Astrocyte (in vitro differentiated cells and primary cell): ENCODE measurements around the gene GRB10. TPM values are rescaled to one million over a fixed set of nuclear protein-coding genes. Genes with fewer than 3 reads are reported as not detected.
A peak's percentile ranks its signal among the peaks of the same experiment; 100 is the strongest.

Experiments used
- DNase-seq: peaks from one replicate; pipeline ENCODE4 v3.0.0-alpha.2; 2010; ENCODE audit warnings: low read depth
- FAIRE-seq: peaks from 2 replicates; lab custom pipeline; 2011; peaks lifted over from hg19 to GRCh38; lab: Jason Lieb, UNC
- H2AFZ ChIP-seq: 2 replicates; pipeline ENCODE4 v1.6.0; 2012; ENCODE audit warnings: low read depth, low read length, inconsistent platforms
- H3K27ac ChIP-seq: 2 replicates; pipeline ENCODE4 v1.5.1; 2011; ENCODE audit warnings: low read depth, low read length, inconsistent platforms
- H3K27me3 ChIP-seq: 2 replicates; pipeline ENCODE4 v1.6.0; 2011; ENCODE audit warnings: low read length, inconsistent platforms; ENCODE audit not compliant: insufficient read depth
- H3K36me3 ChIP-seq: 2 replicates; pipeline ENCODE4 v1.5.1; 2011; ENCODE audit warnings: low read length, inconsistent platforms; ENCODE audit not compliant: insufficient read depth
- H3K4me1 ChIP-seq: 2 replicates; pipeline ENCODE4 v1.5.1; 2011; ENCODE audit warnings: low read length, inconsistent platforms; ENCODE audit not compliant: insufficient read depth
- H3K4me2 ChIP-seq: 2 replicates; pipeline ENCODE4 v1.6.0; 2012; ENCODE audit warnings: low read length, inconsistent platforms
- H3K4me3 ChIP-seq: 2 replicates; pipeline ENCODE4 v1.5.1; 2011; ENCODE audit warnings: low read depth, mild to moderate bottlenecking, low read length, inconsistent platforms; ENCODE audit not compliant: insufficient read depth
- H3K79me2 ChIP-seq: 2 replicates; pipeline ENCODE4 v1.6.0; 2012; ENCODE audit warnings: mild to moderate bottlenecking, low read length, inconsistent platforms; ENCODE audit not compliant: insufficient read depth
- H3K9ac ChIP-seq: 2 replicates; pipeline ENCODE4 v1.6.0; 2012; ENCODE audit warnings: mild to moderate bottlenecking, low read length, inconsistent platforms
- H3K9me3 ChIP-seq: 2 replicates; pipeline ENCODE4 v1.5.1; 2012; ENCODE audit warnings: low read depth, mild to moderate bottlenecking, low read length, inconsistent platforms; ENCODE audit not compliant: insufficient read depth
- H4K20me1 ChIP-seq: 2 replicates; pipeline ENCODE4 v1.6.0; 2012; ENCODE audit warnings: low read length, inconsistent platforms; ENCODE audit not compliant: insufficient read depth
- H3K27ac Mint-ChIP-seq: one replicate; pipeline ENCODE4 v1.8.0; 2021; ENCODE audit warnings: mild to moderate bottlenecking, mixed read lengths; ENCODE audit not compliant: unreplicated experiment
- H3K27me3 Mint-ChIP-seq: one replicate; pipeline ENCODE4 v1.8.0; 2021; ENCODE audit warnings: low read depth, mixed read lengths; ENCODE audit not compliant: unreplicated experiment
- H3K36me3 Mint-ChIP-seq: one replicate; pipeline ENCODE4 v1.8.0; 2021; ENCODE audit warnings: low read depth, mixed read lengths; ENCODE audit not compliant: unreplicated experiment
- H3K4me1 Mint-ChIP-seq: one replicate; pipeline ENCODE4 v1.8.0; 2021; ENCODE audit warnings: low read depth, mixed read lengths; ENCODE audit not compliant: unreplicated experiment
- H3K4me3 Mint-ChIP-seq: one replicate; pipeline ENCODE4 v1.8.0; 2021; ENCODE audit warnings: mild to moderate bottlenecking, moderate library complexity, mixed read lengths; ENCODE audit not compliant: unreplicated experiment
- H3K9me3 Mint-ChIP-seq: one replicate; pipeline ENCODE4 v1.8.0; 2021; ENCODE audit warnings: mild to moderate bottlenecking, mixed read lengths; ENCODE audit not compliant: unreplicated experiment
- EZH2 ChIP-seq: IDR thresholded peaks from 2 replicates; pipeline ENCODE4 v1.6.1; 2012; ENCODE audit warnings: mild to moderate bottlenecking, low read length, inconsistent platforms; ENCODE audit not compliant: insufficient read depth
- total RNA-seq: library from RNA; stranded (reverse); gene quantifications from 2 replicates; pipeline ENCODE4 v1.2.1, GENCODE V29; 2021
- TF ChIP-seq, protein P1 (sequence below): IDR thresholded peaks from 2 replicates; pipeline ENCODE4 v1.5.1; 2011; ENCODE audit warnings: low read depth, mild to moderate bottlenecking, inconsistent platforms, low read length, moderate library complexity; ENCODE audit not compliant: insufficient read depth

The GRB10 gene
- total RNA-seq, 1 donor from 2014 or later, result 81.9 TPM

DNA sequence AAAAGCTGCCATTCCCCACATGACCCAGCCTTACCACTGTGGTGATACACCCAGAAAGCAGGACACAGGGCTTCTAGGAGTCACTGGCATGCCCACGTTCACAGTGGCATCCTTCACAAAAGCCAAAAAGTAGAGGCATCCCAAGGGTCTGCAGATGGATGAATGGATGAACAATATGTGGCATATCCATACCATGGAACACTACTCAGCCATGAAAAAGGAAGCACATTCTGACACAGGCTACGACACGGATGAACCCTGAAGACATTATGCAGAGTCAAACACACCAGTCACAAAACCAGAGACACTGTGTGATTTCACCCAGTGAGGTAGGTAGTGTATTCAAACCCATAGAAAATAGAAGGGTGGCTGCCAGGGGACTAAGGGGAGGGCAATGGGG, 112.8 kb downstream of the GRB10 start:
- Histone ChIP-seq H4K20me1 (peaks cover 95% of the 10 kb centered on the region), H2AFZ (no peak overlapping the region), H3K4me2 (no peak overlapping the region), H3K36me3 (peaks cover 17% of the 10 kb centered on the region), H3K79me2 (peaks cover 80% of the 10 kb centered on the region), H3K4me1 (peaks cover 27% of the 10 kb centered on the region), H3K27ac (no peak overlapping the region), H3K27me3 (no peaks in the 10 kb centered on the region), H3K9me3 (no peaks in the 10 kb centered on the region), H3K9ac (no peak overlapping the region), H3K4me3 (no peak overlapping the region)
- Mint-ChIP-seq H3K27me3 (no peaks in the 10 kb centered on the region), H3K9me3 (peaks cover 8% of the 10 kb centered on the region), H3K27ac (no peak overlapping the region), H3K4me1 (peaks cover 15% of the 10 kb centered on the region), H3K4me3 (no peak overlapping the region), H3K36me3 (peaks cover 72% of the 10 kb centered on the region)
- DNase-seq (no peak), FAIRE-seq (no peak)
- TF ChIP-seq, protein P1, sequence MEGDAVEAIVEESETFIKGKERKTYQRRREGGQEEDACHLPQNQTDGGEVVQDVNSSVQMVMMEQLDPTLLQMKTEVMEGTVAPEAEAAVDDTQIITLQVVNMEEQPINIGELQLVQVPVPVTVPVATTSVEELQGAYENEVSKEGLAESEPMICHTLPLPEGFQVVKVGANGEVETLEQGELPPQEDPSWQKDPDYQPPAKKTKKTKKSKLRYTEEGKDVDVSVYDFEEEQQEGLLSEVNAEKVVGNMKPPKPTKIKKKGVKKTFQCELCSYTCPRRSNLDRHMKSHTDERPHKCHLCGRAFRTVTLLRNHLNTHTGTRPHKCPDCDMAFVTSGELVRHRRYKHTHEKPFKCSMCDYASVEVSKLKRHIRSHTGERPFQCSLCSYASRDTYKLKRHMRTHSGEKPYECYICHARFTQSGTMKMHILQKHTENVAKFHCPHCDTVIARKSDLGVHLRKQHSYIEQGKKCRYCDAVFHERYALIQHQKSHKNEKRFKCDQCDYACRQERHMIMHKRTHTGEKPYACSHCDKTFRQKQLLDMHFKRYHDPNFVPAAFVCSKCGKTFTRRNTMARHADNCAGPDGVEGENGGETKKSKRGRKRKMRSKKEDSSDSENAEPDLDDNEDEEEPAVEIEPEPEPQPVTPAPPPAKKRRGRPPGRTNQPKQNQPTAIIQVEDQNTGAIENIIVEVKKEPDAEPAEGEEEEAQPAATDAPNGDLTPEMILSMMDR, result no peak
- no peak for TF ChIP-seq EZH2

DNA sequence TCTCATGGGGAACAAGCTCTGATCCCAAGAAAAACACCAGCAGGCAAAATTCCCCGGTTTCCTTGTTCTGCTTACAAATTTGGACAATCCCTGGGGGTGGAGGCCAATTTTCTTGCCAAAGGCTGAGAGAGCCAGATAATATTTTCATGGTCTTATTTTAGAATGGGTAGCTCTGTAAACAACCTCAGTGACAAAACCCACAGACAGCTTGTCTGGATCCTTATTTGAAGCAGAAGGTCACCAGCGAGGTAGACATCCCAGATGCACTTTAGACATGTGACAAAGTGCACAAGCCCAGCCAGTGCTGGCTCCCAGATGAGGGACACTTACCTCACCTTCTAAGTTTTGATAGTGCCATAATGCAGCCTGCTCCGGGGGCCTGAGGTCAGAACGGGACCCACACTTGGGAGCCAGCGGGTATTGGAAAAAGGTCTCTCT, 114.9 kb downstream of the GRB10 start:
- Histone ChIP-seq H3K9ac (no peak overlapping the region), H3K27ac (no peak overlapping the region), H3K9me3 (no peaks in the 10 kb centered on the region), H3K4me3 (no peak overlapping the region), H3K36me3 (peaks cover 14% of the 10 kb centered on the region), H3K79me2 (peaks cover 75% of the 10 kb centered on the region), H3K4me1 (peaks cover 37% of the 10 kb centered on the region), H3K4me2 (peak overlapping the region; percentile 29), H2AFZ (no peak overlapping the region), H3K27me3 (no peaks in the 10 kb centered on the region), H4K20me1 (peaks cover 95% of the 10 kb centered on the region)
- FAIRE-seq (peak; percentile 9), DNase-seq (no peak)
- TF ChIP-seq, protein P1, result no peak
- no peak for TF ChIP-seq EZH2
- no peak overlapping the region for H3K27ac Mint-ChIP-seq
- peaks cover 25% of the 10 kb centered on the region for H3K4me1 Mint-ChIP-seq
- H3K27me3 Mint-ChIP-seq, result no peaks in the 10 kb centered on the region
- peaks cover 8% of the 10 kb centered on the region for H3K9me3 Mint-ChIP-seq
- H3K4me3 Mint-ChIP-seq, result no peak overlapping the region
- H3K36me3 Mint-ChIP-seq, result peaks cover 62% of the 10 kb centered on the region

DNA sequence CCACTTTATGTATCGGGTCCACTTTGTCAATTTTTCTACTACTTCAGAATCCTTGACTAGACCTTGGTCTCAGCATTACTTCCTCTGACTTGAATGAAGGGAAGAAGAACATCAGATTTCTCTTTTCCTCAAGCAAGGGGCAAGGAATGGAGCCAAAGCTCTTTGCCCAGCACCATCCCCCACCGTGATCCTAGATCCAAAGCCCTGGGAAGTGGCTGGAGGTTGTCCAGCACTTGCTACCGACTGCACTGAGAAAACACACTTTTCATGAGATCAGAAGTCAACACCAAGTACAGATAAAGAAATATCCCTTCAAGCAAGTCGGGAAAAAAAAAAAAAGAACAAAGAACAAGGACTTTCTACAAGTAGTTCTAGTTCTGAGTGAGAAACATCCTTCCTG, 115.4 kb downstream of the GRB10 start:
- no peak overlapping the region for H3K9ac ChIP-seq
- TF ChIP-seq, protein P1, result no peak
- no peak for TF ChIP-seq EZH2
- H4K20me1 ChIP-seq, result peaks cover 95% of the 10 kb centered on the region
- H3K27ac ChIP-seq, result no peak overlapping the region
- H3K4me2 ChIP-seq, result peak overlapping the region; percentile 29
- no peak overlapping the region for H3K4me3 ChIP-seq
- H2AFZ ChIP-seq, result no peak overlapping the region
- H3K27me3 ChIP-seq, result no peaks in the 10 kb centered on the region
- H3K9me3 ChIP-seq, result no peaks in the 10 kb centered on the region
- DNase-seq (no peak), FAIRE-seq (peak; percentile 13)
- H3K9me3 Mint-ChIP-seq, result peaks cover 8% of the 10 kb centered on the region
- peaks cover 74% of the 10 kb centered on the region for H3K79me2 ChIP-seq
- peaks cover 37% of the 10 kb centered on the region for H3K4me1 ChIP-seq
- no peak overlapping the region for H3K4me3 Mint-ChIP-seq
- peaks cover 61% of the 10 kb centered on the region for H3K36me3 Mint-ChIP-seq
- H3K27ac Mint-ChIP-seq, result no peak overlapping the region
- H3K27me3 Mint-ChIP-seq, result no peaks in the 10 kb centered on the region
- peaks cover 13% of the 10 kb centered on the region for H3K36me3 ChIP-seq
- H3K4me1 Mint-ChIP-seq, result peaks cover 26% of the 10 kb centered on the region
